HG02938 (cell line): ENCODE results near the gene PACRG.

Experiments used
- ATAC-seq: cut with Tn5 transposase; IDR thresholded peaks from one replicate; pipeline ENCODE4 v1.9.1; 2021; ENCODE audit warnings: mild to moderate bottlenecking, moderate library complexity; ENCODE audit not compliant: unreplicated experiment

The PACRG gene

DNA sequence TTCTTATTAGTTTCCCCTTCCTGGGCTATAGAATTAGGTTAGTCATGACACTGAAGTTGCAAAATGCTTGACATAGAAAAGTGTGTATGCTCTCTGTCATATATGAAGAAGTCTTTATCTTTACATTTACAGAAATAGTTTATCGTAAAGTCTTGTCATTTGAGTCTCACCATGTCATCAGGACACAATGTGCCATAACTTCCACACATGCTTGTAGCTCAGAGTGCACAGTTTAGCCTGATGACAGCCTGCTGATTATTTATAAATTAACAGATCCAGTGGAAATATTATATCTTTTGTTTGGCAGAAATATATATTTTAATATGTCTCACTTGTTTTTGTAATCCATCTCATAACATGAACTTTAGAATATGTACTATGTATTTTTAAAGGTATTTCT, 399.8 kb downstream of the PACRG start:
- ATAC-seq: no peak

DNA sequence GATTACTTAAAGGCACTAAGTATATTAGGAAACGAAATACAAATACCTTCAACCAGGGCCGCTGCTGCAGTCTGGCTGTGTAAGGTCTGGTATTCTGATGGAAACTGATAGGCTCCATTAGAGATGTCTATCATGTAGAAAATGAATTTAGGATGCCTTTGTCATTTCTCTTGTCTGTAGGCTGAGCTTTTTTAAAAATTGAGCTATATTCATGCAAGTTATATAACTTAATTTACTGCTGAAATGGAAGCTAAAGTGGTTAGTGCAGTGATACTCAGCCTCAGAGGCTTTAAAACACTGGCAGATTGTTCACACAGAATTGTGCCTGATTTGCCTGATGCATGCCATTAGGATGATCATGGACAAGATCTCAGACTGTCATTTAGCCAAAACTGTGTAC, 400.6 kb downstream of the PACRG start:
- ATAC-seq: no peak

DNA sequence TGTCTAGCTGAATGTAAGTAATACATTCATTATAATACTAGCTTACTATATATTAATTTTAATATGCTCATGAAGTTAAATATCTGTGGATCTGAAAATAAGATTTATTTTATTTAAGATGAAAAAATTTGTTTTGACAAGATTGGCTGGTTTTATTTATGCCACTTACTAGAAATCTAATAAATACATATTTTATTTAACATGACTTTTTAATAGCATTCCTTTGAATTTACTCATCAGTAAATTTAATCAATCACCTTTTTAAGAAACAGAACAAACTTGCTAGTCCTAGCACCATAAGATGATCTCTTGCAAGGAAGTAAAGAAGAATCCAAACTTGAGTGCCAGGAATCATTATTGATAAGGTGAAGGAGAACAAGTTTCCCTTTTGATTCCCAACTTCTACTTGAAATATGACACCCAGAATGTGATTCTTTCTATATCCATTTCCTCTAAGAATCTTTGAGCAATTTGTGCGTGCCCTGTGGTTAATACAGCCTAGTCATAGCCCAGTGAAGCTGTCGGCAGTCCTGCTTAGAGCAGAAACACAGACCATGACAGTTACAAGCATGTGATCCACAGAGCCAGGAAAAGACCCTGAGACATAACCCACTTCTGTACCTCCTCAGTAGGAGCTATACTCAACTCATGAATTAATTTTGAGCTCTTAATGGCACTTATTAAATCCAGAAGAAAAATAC, 404.4 kb downstream of the PACRG start:
- ATAC-seq: no peak

DNA sequence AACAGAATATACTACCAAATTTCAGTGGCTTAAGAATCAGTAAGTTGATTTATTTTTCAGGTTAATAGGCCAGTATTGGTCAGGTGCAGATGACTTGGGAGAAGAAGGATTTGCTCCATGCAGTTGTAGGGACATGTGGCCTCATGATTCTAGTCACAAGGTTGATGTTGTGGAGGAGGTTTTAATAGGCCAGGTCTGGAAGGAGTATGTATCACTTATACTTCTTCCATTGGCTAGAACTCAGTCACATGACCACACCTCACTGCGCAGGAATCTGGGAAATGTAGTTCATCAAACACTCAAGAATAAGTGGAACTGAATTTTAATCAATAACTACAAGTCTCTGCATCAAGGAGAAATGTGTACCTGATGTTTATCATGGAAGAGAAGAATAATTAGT, 405.2 kb downstream of the PACRG start:
- ATAC-seq: no peak

DNA sequence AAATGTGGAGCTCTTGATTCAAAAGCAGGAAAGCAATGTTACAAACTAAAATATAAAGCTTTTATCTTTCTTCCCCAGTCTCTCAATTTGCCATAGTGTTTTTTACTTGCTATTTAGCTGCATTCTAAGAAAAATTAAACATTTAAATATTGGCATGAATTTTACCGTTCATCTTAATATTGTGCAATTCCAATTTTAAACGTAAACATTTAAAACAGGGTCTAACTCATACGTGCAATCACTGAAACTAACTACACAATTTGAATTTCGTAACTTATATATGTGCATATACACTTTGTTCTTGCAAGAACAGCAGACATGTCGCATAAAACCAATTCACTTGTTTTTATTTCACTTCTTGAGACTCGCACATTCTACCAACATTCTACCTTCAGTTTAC, 405.9 kb downstream of the PACRG start:
- ATAC-seq: no peak

DNA sequence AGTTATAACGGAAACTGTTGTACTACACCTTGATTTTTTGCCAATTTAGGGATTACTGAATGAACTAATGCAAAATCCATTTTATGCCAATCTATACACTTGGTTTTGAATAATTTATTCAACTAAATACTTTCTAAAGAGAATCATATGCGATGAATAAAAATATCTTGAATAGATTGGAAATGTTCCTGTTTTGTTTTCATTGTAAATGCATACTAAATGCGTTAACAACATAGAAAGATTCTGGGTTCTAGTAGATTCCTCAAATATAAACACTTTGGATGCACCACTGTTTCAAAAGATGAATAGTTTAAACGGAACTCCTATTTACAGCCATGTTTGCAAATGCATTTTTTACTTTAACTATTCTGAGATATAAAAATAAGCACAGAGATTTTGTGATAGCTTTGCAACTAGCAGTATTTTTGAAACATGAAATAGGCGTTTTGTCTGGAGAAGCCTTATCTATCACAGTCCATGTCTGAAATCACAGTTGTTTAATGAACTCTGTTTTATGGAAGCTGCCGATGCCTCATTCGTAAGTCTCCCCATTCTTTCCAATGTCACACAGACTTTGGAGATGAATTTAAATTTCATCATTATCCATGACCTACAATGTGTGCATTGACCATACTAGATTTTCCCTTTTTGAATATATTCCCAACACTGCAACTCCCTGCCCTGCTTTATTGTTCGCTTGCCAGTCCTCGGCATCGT, 409.1 kb downstream of the PACRG start:
- no peak for ATAC-seq

DNA sequence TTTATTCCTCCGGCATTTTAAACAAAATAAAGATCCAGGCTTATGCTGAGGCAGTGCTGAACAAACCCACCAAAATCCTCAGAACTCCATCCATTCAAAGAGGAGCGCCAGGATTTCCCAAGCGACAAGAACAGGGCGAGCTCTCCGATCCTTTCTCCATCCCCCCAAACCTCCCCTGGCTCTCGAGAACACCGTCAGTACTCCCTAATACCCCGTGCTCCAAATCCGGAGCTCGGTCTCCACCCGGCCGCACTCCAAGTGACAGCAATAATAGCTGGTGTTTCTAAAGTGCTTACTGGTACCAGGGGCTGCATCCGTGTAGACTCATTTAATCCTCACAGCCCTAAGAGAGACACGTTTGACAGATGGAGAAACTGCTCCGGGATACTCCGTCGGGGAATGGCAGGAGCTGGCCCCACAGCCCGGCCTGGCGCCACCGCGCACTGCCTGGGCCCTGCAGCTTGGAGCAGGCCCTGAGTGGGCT, 409.7 kb downstream of the PACRG start:
- ATAC-seq: no peak

DNA sequence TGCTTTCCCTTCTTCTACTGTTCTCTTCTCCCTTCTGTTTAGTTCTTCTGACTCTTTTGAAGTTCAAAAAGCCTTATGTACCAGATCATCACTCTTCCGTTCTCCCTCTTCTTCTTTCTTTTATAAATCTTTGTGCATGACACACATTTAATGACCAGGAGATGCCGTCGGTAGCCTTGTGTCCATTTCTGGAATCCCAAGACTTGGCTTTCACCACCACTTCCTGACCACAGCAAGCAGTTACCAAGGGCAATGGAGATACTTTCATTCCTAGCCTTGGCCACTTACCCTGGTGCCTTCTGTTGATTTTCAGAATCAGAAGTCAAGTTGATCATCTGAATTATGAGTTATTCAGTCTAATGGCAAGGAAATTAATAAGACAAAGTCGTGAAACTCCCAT, 418.3 kb downstream of the PACRG start:
- ATAC-seq: no peak

DNA sequence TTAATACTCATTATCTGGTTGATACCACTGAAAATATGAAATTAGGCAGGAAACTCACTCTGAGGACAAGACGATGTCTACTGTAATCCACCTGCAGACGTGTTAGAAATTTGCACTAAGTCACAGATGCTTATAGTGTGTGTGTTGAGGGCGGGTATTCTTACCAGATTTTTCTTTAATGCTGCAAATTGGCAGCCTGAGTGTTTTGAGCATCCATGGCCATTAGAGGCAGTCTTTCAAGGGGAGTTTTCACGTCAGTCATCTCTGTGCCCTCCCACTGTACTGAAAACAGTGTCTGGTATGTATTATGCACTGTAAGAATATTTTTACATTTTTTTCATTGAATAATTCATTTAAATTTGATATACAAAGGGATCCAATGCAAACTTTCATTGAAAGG, 420.2 kb downstream of the PACRG start:
- ATAC-seq: no peak

DNA sequence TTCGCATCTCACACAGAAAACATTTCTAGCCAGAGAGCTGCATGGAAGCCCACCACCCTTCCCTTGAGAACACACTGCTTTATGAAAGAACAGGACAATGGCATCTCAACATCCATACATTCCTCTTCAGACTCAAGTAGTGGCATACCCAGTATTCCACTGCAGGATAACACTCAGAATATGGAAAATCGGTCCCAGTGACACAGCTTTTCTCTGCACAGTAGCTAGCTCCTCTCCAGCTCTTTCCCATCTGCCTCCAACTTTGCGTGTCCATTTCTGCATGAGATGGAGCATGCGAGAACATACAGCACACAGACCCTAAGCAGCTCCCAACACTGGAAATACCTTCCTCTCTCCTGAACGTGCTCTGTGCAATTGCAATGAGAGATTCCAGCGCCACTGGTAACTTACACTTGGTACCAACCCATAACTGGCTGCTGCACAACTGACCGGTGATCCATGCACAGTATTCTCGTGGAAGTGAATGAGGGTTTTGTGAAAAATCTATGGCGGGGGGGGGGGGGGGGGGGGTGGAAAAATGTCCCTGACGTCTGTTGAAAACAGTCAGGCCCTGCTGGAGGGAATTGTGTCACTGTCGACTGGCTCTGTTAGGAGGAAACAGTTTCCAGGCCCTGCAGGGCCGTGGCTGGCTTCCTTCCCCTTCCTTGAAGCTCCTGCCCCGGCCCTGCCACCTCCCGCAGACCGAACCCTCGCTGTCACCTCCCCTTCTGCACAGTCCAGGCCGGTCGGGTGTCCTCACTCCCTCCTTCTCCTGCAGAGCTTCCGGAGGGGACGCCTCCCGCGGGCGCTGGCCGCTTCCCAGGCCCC, 420.9 kb downstream of the PACRG start:
- ATAC-seq: no peak

DNA sequence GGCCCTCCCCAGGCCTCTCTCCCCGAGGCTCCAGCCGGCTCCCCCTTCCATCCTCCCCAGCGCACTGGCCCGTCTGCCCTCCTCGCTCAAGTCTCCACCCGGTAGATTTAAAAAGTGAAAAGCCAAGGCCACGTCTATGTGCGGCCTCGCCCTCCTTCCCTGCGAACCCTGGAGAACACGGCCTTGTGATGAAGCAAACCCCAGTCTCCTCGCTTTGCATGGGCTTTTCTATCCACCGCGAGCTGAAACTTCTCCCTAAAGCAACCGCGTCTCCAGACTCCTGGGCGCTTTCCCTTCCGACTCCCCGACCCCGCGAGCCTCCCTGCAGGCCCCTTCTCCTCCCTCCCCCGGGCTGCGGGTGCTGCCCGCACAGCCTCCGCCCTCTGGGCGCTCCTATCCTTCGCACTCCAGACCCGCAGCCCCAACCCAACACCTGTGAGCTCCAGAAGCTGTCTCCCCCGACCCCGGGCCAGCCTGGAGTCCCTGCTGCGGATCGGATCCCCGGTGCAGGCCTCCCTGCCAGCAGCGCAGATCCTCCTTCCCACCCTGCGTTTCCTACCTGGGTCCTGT, 421.6 kb downstream of the PACRG start:
- no peak for ATAC-seq

DNA sequence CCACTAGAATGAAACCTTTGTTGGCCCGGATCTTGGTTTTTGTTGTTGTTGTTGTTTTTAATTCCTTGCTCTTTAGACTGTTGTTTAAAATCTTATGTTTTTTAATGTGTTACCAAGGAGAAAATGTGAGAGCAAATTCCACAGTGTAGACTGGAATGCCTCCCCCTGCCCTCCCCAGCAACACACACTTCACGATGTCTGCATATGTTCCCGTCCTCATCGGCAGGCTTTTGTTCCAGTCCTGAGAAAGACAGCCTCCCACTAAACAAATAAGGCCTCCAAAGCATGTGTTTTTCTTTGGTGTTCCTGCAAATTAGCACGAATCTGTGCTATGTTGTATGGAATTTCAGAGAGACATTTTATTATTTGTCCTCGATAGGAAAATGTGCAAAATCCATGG, 423.4 kb downstream of the PACRG start:
- no peak for ATAC-seq

DNA sequence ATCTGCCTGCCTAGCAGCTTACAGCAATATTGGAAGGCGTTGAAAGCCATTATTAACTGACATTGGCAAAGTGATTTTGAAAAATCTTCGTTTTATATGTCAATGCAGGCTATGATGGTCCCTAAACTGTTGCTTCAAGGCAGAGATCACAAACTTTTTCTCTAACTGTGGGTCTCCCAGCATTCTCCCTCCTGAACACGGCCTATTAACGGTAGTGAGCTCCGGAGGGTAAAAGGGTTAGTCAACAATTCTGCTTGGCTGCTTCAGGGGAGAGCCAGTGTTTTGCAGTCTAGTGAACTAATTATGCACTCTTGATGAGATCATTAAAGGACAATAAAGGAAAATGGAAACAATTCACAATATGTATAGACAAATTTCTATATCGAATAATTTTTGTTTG, 424.9 kb downstream of the PACRG start:
- ATAC-seq: no peak

DNA sequence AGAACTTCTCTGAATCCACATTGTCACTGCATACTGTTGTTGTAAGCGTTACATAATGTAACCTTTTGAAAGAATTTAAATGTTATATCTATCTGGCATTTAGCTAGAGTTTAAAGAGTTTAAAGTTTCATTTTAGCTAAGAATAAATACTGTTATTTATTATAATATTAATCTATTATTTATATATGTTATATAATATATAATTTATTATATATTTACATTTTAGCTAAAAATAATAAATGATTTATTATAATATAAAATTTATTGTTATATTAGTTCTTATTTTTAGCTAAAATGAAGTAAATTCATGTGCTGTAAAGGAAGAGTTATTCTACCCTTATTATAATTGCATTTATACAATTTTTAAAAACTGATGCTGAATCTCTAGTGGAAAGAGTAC, 431.3 kb downstream of the PACRG start:
- no peak for ATAC-seq

DNA sequence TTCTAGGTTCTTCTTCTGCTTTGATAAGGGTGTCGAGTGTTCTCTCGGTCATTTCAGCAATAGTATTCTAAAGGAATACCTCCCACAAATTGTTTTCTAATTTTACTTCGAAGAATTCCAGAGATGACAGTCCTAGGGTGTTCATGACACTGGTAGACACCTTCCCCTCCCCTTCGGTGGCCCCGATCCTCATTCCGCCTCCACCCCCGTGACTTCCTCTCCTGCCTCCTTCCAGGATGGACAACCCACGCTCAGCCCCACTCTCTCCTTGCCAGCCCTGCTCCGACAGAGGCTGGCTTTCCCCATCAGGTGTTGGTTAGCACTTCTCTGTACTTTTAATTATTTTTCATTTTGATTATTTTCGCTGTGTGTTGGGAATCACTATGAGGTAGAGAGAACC, 431.9 kb downstream of the PACRG start:
- ATAC-seq: no peak

DNA sequence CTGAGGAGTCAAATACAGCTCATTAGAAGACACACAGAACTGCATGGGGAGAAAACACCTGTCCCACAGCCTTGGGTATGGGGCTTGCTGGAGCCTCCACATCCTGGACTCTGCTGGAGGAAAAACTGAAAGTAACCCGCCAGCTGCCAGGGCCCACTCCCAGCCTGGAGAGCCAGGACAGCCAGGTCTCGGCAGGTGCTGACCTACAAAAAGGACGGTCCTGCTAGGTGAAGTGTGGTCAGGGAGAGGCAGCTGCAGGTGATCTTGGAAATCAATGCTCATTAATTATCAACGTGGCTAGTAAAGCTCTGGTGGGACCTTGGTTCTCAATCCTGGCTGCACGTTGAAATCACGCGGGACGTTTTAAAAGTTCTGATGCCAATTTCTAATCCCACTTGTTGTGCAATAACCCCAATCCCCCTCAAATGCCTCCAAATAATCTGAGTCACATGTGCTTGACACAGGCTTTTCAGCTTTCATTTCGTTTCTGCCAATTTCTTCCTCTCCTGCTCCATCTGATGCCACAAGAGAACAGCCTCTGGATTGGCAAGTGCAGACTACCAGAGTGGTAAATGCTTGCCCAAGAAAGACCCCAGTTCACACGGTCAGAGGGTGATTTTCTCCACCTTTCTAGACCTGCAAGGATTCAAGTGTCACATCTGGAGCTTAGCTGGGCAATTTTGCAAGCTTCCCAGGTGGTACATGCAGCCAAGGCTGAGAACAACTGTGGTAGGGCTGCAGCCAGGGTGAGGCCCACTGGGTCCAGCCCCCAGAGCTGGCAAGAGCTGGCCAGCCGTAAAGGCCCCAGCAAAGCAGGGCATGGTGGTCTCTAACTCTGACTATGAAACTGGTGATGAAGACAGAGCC, 434.5 kb downstream of the PACRG start:
- ATAC-seq: no peak

DNA sequence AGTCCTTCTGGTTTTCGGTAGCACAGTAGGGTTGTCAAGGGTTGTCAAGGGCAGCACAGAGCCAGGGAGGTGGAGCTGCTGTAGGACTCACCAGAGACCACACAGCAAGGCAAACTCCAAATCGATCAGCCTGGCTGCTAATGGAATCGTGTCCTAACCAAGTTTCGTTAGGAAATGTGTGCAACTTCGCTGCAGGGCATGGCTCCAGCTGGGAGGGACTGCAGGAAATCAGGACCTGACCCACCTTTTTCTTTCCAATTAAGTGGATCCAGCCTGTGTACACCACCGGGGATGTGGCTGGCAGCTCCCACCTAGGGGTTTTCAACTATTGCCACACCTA, 435.1 kb downstream of the PACRG start:
- ATAC-seq: no peak

DNA sequence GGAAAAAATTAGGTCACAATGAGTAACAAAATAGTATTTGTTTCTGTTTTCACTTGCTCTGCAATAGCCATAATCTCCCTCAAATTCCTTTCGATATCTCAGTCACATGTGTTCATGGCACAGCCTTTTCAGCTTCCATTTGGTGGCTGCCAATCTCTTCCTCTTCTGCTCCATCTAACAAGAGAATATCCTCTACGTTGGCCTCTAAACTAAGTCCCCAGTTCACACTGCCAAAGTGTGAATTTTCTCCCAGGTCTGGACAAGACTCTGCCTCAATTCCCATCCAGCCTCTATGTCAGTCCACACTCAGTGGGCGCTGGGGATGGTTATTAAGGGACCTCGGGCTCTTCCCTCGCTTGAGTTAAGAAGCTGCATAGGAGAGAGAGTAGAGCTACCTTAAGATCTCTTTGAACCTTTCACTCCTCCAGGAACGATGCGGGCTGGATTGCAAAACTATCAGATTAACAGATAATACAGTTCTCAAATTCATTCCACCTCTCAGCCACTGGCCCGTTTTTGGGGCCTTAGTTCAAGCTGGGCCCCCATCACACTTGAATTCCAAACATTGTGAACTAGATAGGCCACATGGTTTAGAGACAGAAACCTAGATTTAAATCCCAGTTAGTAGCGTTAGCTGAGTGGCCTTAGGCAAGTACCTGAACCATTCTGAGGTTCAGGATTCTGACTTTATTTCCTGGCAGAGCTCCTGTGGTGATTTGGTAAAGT, 436.6 kb downstream of the PACRG start:
- ATAC-seq: no peak

DNA sequence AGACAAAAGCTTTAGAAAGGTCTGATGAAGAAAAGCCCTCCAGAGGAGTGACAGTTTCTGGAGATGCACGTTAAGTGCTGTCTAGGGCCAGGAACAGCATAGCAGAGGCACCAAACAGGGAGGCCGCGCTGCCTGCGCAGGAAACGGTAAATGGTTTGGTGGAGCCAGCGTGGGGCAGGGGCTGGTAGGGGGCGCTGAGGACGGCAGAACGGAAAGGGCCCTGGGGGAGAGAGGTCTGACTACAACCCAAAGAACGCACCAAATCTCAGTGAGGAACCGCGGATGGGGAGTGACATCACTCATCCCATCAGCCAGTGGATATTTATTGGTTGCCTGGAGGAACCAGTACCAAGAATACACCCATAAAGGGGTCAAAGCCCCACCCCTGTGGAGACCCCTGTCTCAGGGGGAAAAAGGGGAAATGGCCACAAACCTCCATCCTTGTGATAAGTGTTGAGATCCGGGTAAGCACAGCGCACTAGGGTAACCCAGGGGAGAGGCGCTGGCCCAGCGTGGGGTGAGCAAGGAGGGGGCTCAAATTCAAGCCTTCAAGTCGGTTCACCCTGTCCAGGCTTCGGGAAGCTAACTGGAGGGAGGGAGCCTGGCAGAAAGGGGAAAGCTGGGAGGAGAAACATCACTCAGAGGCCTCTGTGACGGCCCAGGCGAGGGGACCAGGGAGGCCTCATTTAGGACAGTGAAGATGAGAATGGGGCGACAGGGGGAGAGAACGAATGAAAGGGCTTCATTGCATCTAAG, 437.6 kb downstream of the PACRG start:
- ATAC-seq: no peak
